ENCODE measurements around the gene SCN1A. TPM values are rescaled to one million over a fixed set of nuclear protein-coding genes. Genes with fewer than 3 reads are reported as not detected.

Gene SCN1A
- polyA plus RNA-seq, 1 donor (not counting 4 experiments of a cell fraction or from before 2014, with no cell fraction given) = not detected

DNA sequence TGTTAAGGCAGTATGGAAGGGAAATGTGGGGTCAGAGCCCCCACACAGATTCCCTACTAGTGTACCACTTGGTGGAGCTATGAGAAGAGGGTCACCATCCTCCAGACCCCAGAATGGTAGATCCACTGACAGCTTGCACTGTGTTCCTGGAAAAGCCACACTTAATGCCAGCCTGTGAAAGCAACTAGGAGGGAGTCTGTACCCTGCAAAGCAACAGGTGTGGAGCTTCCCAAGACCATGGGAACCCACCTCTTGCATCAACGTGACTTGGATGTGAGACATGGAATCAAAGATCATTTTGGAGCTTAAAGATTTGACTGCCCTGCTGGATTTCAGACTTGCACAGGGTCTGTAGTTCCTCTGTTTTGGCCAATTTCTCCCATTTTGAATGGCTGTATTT, 10.8 kb upstream of the SCN1A start:
- no peak overlapping the region for H3K9ac ChIP-seq (ENCODE audit: control insufficient read depth, extremely low read depth, insufficient read depth, low read length)
- no peaks in the 10 kb centered on the region for H3K27me3 ChIP-seq (ENCODE audit: control insufficient read depth, extremely low read depth, insufficient read depth, low read length)
- H3K4me1 ChIP-seq (ENCODE audit: control insufficient read depth, extremely low read depth, insufficient read depth, low read length) = no peaks in the 10 kb centered on the region
- FAIRE-seq (no peak), DNase-seq (ENCODE audit: low read depth, low spot score) (no peak)
- H3K9me3 ChIP-seq (ENCODE audit: control insufficient read depth, low read depth, low read length) = no peaks in the 10 kb centered on the region
- no peak overlapping the region for H3K27ac ChIP-seq (ENCODE audit: control insufficient read depth, insufficient read depth, low read length)
- dilution Hi-C loops (cut with MboI; ENCODE audit: extremely low pct_ligation_motif_present, low sequenced_read_pairs) = no loop called here
- H3K4me3 ChIP-seq (ENCODE audit: control insufficient read depth in 2 of 3, extremely low read depth in 1 of 3, insufficient read depth in 2 of 3, low read depth in 1 of 3, low read length in 3 of 3) = no peak overlapping the region
- no peaks in the 10 kb centered on the region for H4K20me1 ChIP-seq (ENCODE audit: control insufficient read depth, extremely low read depth, insufficient read depth, low read length)
- no peak for TF ChIP-seq EZH2 (IDR thresholded peaks at IDR 0.05; ENCODE audit: low read length)
- TF ChIP-seq, protein P1, sequence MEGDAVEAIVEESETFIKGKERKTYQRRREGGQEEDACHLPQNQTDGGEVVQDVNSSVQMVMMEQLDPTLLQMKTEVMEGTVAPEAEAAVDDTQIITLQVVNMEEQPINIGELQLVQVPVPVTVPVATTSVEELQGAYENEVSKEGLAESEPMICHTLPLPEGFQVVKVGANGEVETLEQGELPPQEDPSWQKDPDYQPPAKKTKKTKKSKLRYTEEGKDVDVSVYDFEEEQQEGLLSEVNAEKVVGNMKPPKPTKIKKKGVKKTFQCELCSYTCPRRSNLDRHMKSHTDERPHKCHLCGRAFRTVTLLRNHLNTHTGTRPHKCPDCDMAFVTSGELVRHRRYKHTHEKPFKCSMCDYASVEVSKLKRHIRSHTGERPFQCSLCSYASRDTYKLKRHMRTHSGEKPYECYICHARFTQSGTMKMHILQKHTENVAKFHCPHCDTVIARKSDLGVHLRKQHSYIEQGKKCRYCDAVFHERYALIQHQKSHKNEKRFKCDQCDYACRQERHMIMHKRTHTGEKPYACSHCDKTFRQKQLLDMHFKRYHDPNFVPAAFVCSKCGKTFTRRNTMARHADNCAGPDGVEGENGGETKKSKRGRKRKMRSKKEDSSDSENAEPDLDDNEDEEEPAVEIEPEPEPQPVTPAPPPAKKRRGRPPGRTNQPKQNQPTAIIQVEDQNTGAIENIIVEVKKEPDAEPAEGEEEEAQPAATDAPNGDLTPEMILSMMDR (optimal IDR thresholded peaks at IDR 0.05 in 1 of 3, IDR thresholded peaks at IDR 0.05 in 1 of 3, conservative IDR thresholded peaks at IDR 0.05 in 1 of 3; ENCODE audit: extremely low read depth in 1 of 3, insufficient read depth in 2 of 3, low read length in 3 of 3) = no peak
- H2AFZ ChIP-seq (ENCODE audit: control insufficient read depth, low read length) = no peak overlapping the region
- H3K4me2 ChIP-seq (ENCODE audit: control insufficient read depth, extremely low read depth, insufficient read depth, low read depth, low read length) = no peak overlapping the region
- no peaks in the 10 kb centered on the region for H3K79me2 ChIP-seq (ENCODE audit: control insufficient read depth, insufficient read depth, low read length)
- no peaks in the 10 kb centered on the region for H3K9me1 ChIP-seq (ENCODE audit: control insufficient read depth, extremely low read depth, insufficient read depth, low read length)
- H3K36me3 ChIP-seq (ENCODE audit: control insufficient read depth in 2 of 2, extremely low read depth in 1 of 2, insufficient read depth in 2 of 2, low read length in 2 of 2) = no peaks in the 10 kb centered on the region

DNA sequence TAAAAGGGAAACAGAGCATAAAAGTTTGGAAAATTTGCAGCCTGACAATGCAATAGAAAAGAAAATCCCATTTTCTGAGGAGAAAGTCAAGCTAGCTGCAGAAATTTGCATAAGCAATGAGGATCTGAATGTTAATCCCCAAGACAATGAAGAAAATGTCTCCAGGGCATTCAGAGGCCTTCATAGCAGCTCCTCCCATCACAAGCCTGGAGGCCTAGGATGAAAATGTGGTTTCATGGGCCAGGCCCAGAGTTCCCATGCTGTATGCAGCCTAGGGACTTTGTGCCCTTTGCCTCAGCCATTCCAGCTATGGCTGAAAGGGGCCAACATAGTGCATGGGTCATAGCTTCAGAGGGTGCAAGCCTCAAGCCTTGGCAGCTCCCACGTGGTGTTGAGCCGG, 10.3 kb upstream of the SCN1A start:
- no peak overlapping the region for H3K4me2 ChIP-seq (ENCODE audit: control insufficient read depth, extremely low read depth, insufficient read depth, low read depth, low read length)
- no peaks in the 10 kb centered on the region for H3K9me1 ChIP-seq (ENCODE audit: control insufficient read depth, extremely low read depth, insufficient read depth, low read length)
- no peak overlapping the region for H2AFZ ChIP-seq (ENCODE audit: control insufficient read depth, low read length)
- H4K20me1 ChIP-seq (ENCODE audit: control insufficient read depth, extremely low read depth, insufficient read depth, low read length) = no peaks in the 10 kb centered on the region
- no peaks in the 10 kb centered on the region for H3K27me3 ChIP-seq (ENCODE audit: control insufficient read depth, extremely low read depth, insufficient read depth, low read length)
- no peak for TF ChIP-seq EZH2 (IDR thresholded peaks at IDR 0.05; ENCODE audit: low read length)
- TF ChIP-seq, protein P1 (optimal IDR thresholded peaks at IDR 0.05 in 1 of 3, IDR thresholded peaks at IDR 0.05 in 1 of 3, conservative IDR thresholded peaks at IDR 0.05 in 1 of 3; ENCODE audit: extremely low read depth in 1 of 3, insufficient read depth in 2 of 3, low read length in 3 of 3) = no peak
- H3K36me3 ChIP-seq (ENCODE audit: control insufficient read depth in 2 of 2, extremely low read depth in 1 of 2, insufficient read depth in 2 of 2, low read length in 2 of 2) = no peaks in the 10 kb centered on the region
- H3K9ac ChIP-seq (ENCODE audit: control insufficient read depth, extremely low read depth, insufficient read depth, low read length) = no peak overlapping the region
- FAIRE-seq (no peak), DNase-seq (ENCODE audit: low read depth, low spot score) (no peak)
- dilution Hi-C loops (cut with MboI; ENCODE audit: extremely low pct_ligation_motif_present, low sequenced_read_pairs) = no loop called here
- no peak overlapping the region for H3K4me3 ChIP-seq (ENCODE audit: control insufficient read depth in 2 of 3, extremely low read depth in 1 of 3, insufficient read depth in 2 of 3, low read depth in 1 of 3, low read length in 3 of 3)
- no peak overlapping the region for H3K27ac ChIP-seq (ENCODE audit: control insufficient read depth, insufficient read depth, low read length)
- no peaks in the 10 kb centered on the region for H3K79me2 ChIP-seq (ENCODE audit: control insufficient read depth, insufficient read depth, low read length)
- no peaks in the 10 kb centered on the region for H3K4me1 ChIP-seq (ENCODE audit: control insufficient read depth, extremely low read depth, insufficient read depth, low read length)
- H3K9me3 ChIP-seq (ENCODE audit: control insufficient read depth, low read depth, low read length) = no peaks in the 10 kb centered on the region
